ENCODE data around the gene GRM2. TPM values are rescaled to one million over a fixed set of nuclear protein-coding genes. Genes with fewer than 3 reads are reported as not detected.
A peak's percentile ranks its signal among the peaks of the same experiment; 100 is the strongest.

Gene GRM2
- total RNA-seq, 1 experiment from 2014 or later = 1.9 TPM

DNA sequence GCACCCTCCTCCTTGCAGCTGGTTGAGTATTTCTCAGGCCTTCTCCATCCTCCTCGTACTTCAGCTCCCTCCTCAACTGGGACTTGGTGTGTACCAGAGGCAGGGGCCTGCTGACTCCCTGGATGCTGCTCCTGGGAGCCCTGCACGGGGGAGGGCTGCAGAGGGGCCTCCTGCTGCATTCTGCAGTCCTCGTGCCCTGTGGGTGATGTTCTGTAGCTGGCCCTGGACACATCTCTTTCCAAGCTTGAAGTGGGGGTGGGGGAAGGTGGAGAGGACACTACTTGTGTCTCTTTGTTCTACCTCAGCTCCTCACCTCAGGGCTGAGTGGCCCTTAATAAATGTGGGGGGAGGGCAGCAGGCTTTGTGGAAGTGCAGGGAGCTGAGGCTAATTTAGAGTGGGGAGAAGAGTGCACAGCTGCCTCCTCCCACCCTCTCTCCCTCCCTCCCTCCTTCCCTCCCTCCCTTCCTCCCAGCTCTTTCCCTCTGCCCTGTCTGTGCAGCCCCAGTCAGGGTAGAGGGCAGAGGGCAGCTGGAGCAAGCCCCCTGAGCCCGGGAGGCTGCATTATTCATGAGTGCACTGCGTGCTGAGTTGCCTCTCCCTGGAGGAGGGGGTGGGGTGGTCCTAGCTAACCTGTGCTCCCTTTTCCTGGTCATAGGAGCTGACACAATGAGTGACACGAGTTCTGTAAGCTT, 3.7 kb upstream of the GRM2 start:
- no peak overlapping the region for H3K27ac Mint-ChIP-seq
- DNase-seq = no peak
- H3K27ac ChIP-seq (ENCODE audit: insufficient read length, low read depth, low read length) = no peak overlapping the region

More for the DNA sequence above, 3.7 kb upstream of the GRM2 start:
- Histone ChIP-seq H2BK12ac (ENCODE audit: insufficient read length, low read depth, low read length) (no peak overlapping the region), H3K4ac (ENCODE audit: low read depth, low read length) (no peak overlapping the region), H3K9me3 (ENCODE audit: control insufficient read depth, low read depth, low read length) (no peaks in the 10 kb centered on the region), H3K4me2 (ENCODE audit: insufficient read depth, insufficient read length, low read length) (no peak overlapping the region), H3K23ac (ENCODE audit: insufficient read length, low read depth, low read length) (no peak overlapping the region), H2AFZ (ENCODE audit: low read length) (no peak overlapping the region), H3K79me2 (ENCODE audit: insufficient read depth, low read length) (no peaks in the 10 kb centered on the region), H3K56ac (ENCODE audit: insufficient read length, low read depth, low read length) (no peak overlapping the region), H4K20me1 (ENCODE audit: control insufficient read depth, insufficient read depth, insufficient read length) (no peaks in the 10 kb centered on the region), H4K91ac (ENCODE audit: insufficient read length, low read depth, low read length) (no peak overlapping the region), H3K14ac (ENCODE audit: insufficient read depth, low read length) (no peak overlapping the region; the same call in 1 of the 2 replicates), H3K18ac (ENCODE audit: insufficient read length, low read depth, low read length) (no peak overlapping the region), H3K9ac (ENCODE audit: extremely low read depth, insufficient read length, low read length) (no peak overlapping the region), H2BK120ac (ENCODE audit: low read depth, low read length, poor library complexity, severe bottlenecking) (no peak overlapping the region), H3K23me2 (ENCODE audit: insufficient read length, low read depth, low read length, poor library complexity, severe bottlenecking) (peaks cover 7% of the 10 kb centered on the region), H3K79me1 (ENCODE audit: insufficient read depth, low read depth, low read length, poor library complexity, severe bottlenecking) (no peaks in the 10 kb centered on the region), H3K4me1 (ENCODE audit: insufficient read depth, low read length) (no peaks in the 10 kb centered on the region; the same call in 1 of the 2 replicates), H2AK5ac (ENCODE audit: insufficient read length, low read length) (no peak overlapping the region), H3K27me3 (ENCODE audit: insufficient read depth, low read length) (peaks cover 11% of the 10 kb centered on the region; the same call in 1 of the 2 replicates), H4K8ac (replicated peaks; ENCODE audit: insufficient read length, low read depth, low read length) (no peak overlapping the region), H2BK15ac (ENCODE audit: low read depth, low read length) (no peak overlapping the region), H2BK20ac (ENCODE audit: low read depth, low read length, poor library complexity, severe bottlenecking) (no peak overlapping the region), H2BK5ac (ENCODE audit: insufficient read length, low read length) (no peak overlapping the region), H4K5ac (ENCODE audit: insufficient read length, low read depth, low read length) (no peak overlapping the region), H3T11ph (ENCODE audit: low read length) (no peak overlapping the region)
- Mint-ChIP-seq H3K4me3 (peak overlapping the region in 1 of 2 experiments; percentile 64; a peak in 3 of 5 replicates), H3K4me1 (peaks cover 22 to 44% of the 10 kb centered on the region in 2 experiments), H3K9me3 (no peaks in the 10 kb centered on the region; a peak in 1 of 5 replicates), H3K27me3 (ENCODE audit: low read depth) (peaks cover 23% of the 10 kb centered on the region), H3K36me3 (ENCODE audit: insufficient read depth in 1 of 3, low read depth in 3 of 3) (peaks cover 3 to 8% (median 3%) of the 10 kb centered on the region in 3 experiments; a peak in 4 of 7 replicates)
- WGBS (ENCODE audit: extremely low coverage, insufficient read length, low lambda C conversion rate) = no CpG with 5 or more reads among the region's 6 CpGs
- TF ChIP-seq, protein P1, sequence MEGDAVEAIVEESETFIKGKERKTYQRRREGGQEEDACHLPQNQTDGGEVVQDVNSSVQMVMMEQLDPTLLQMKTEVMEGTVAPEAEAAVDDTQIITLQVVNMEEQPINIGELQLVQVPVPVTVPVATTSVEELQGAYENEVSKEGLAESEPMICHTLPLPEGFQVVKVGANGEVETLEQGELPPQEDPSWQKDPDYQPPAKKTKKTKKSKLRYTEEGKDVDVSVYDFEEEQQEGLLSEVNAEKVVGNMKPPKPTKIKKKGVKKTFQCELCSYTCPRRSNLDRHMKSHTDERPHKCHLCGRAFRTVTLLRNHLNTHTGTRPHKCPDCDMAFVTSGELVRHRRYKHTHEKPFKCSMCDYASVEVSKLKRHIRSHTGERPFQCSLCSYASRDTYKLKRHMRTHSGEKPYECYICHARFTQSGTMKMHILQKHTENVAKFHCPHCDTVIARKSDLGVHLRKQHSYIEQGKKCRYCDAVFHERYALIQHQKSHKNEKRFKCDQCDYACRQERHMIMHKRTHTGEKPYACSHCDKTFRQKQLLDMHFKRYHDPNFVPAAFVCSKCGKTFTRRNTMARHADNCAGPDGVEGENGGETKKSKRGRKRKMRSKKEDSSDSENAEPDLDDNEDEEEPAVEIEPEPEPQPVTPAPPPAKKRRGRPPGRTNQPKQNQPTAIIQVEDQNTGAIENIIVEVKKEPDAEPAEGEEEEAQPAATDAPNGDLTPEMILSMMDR (conservative IDR thresholded peaks at IDR 0.05) = no peak
